ENCODE measurements around the gene SGMS1. TPM values are rescaled to one million over a fixed set of nuclear protein-coding genes. Genes with fewer than 3 reads are reported as not detected.

The SGMS1 gene
- polyA plus RNA-seq, 1 of the 3 experiments (the other 2 are of a cell fraction) = 6.3 TPM

GRCh38 chr10:50291261-50291850 lies 332.4 kb downstream of the SGMS1 start:
- CTCF ChIA-PET = no interaction called here

GRCh38 chr10:50289196-50289595 lies 334.6 kb downstream of the SGMS1 start:
- Histone ChIP-seq H3K4me1 (ENCODE audit: control insufficient read depth in 1 of 2, insufficient read depth in 2 of 2, low read depth in 1 of 2, low read length in 1 of 2) (no peaks in the 10 kb centered on the region), H3K36me3 (replicated peaks in 1 of 2; ENCODE audit: control insufficient read depth in 1 of 2, insufficient read depth in 2 of 2, low read length in 1 of 2) (no peaks in the 10 kb centered on the region), H3K4me2 (no peak overlapping the region), H4K20me1 (ENCODE audit: insufficient read depth) (no peaks in the 10 kb centered on the region), H3K27me3 (ENCODE audit: insufficient read depth) (no peaks in the 10 kb centered on the region), H2AFZ (ENCODE audit: low read depth) (no peak overlapping the region), H3K9ac (no peak overlapping the region), H3K79me2 (ENCODE audit: insufficient read depth) (no peaks in the 10 kb centered on the region), H3K9me3 (no peaks in the 10 kb centered on the region), H3K27ac (ENCODE audit: low read depth in 2 of 2, low read length in 1 of 2) (no peak overlapping the region), H3F3A (replicated peaks; ENCODE audit: insufficient read depth) (no peaks in the 10 kb centered on the region), H3K4me3 (ENCODE audit: low read depth in 2 of 2, low read length in 1 of 2) (no peak overlapping the region), H3K9me2 (no peaks in the 10 kb centered on the region)
- TF ChIP-seq RFX5 (IDR thresholded peaks at IDR 0.05; ENCODE audit: low read length) (no peak), CHD2 (IDR thresholded peaks at IDR 0.05; ENCODE audit: low read length, partially characterized antibody) (no peak), MEF2A (IDR thresholded peaks at IDR 0.05; ENCODE audit: borderline replicate concordance, low read depth) (no peak), FOSL2 (IDR thresholded peaks at IDR 0.05; ENCODE audit: borderline replicate concordance, low read depth) (no peak), RAD21 (IDR thresholded peaks at IDR 0.05; ENCODE audit: low read length) (no peak), PBX3 (IDR thresholded peaks at IDR 0.05) (no peak), TCF12 (IDR thresholded peaks at IDR 0.05) (no peak)
- 47% methylated on average over 6 of the region's 6 CpGs for WGBS (ENCODE audit: low lambda C conversion rate)
- POLR2A ChIA-PET = no interaction called here
- CTCF ChIA-PET = no interaction called here
- DNase-seq = no peak

More at GRCh38 chr10:50291261-50291850, 332.4 kb downstream of the SGMS1 start:
- TF ChIP-seq CTCF (IDR thresholded peaks at IDR 0.05) (peak; percentile 43), POLR2AphosphoS5 (IDR thresholded peaks at IDR 0.05; ENCODE audit: low read depth, low read length) (no peak)
- no peaks in the 10 kb centered on the region for H3K79me2 ChIP-seq (ENCODE audit: insufficient read depth)
- H3K9ac ChIP-seq = no peak overlapping the region
- no peaks in the 10 kb centered on the region for H3K27me3 ChIP-seq (ENCODE audit: insufficient read depth)
- 5% methylated on average over 1 of the region's 1 CpG for WGBS (ENCODE audit: low lambda C conversion rate)
- no peak for DNase-seq
- POLR2A ChIA-PET = no interaction called here
- no peak overlapping the region for H3K4me2 ChIP-seq
- H4K20me1 ChIP-seq (ENCODE audit: insufficient read depth) = no peaks in the 10 kb centered on the region
- no peaks in the 10 kb centered on the region for H3K9me2 ChIP-seq
- no peaks in the 10 kb centered on the region for H3K36me3 ChIP-seq (replicated peaks in 1 of 2; ENCODE audit: control insufficient read depth in 1 of 2, insufficient read depth in 2 of 2, low read length in 1 of 2)
- H3K27ac ChIP-seq (ENCODE audit: low read depth in 2 of 2, low read length in 1 of 2) = no peak overlapping the region
- H2AFZ ChIP-seq (ENCODE audit: low read depth) = no peak overlapping the region
- no peaks in the 10 kb centered on the region for H3K9me3 ChIP-seq
- H3F3A ChIP-seq (replicated peaks; ENCODE audit: insufficient read depth) = no peaks in the 10 kb centered on the region
- no peak overlapping the region for H3K4me3 ChIP-seq (ENCODE audit: low read depth in 2 of 2, low read length in 1 of 2)
- no peaks in the 10 kb centered on the region for H3K4me1 ChIP-seq (ENCODE audit: control insufficient read depth in 1 of 2, insufficient read depth in 2 of 2, low read depth in 1 of 2, low read length in 1 of 2)
